H1 (cell line): ENCODE measurements around the gene WDR44. TPM values are rescaled to one million over a fixed set of nuclear protein-coding genes. Genes with fewer than 3 reads are reported as not detected.

Source experiments
- CTCF ChIA-PET: fragments of 300-600 bp; sonication (Branson Sonifier 250); formaldehyde crosslinking; loops from one replicate; lab custom pipeline; 2021; ENCODE audit not compliant: partially characterized antibody; lab: Charles Lee
- POLR2A ChIA-PET: fragments of 300-600 bp; sonication (Branson Sonifier 250); formaldehyde crosslinking; loops from one replicate; lab custom pipeline; 2021; ENCODE audit warnings: inconsistent platforms; ENCODE audit not compliant: partially characterized antibody; lab: Charles Lee
- DNase-seq, 2 experiments: peaks; one replicate each; pipeline versions ENCODE4 v3.0.0 to v3.0.0-alpha.2; 2010 to 2022; ENCODE audit warnings: low spot score in 2 of 2, low read depth in 1 of 2, mixed read lengths in 1 of 2
- FAIRE-seq: peaks from 2 replicates; lab custom pipeline; 2011; peaks lifted over from hg19 to GRCh38; lab: Jason Lieb, UNC
- H2AFZ ChIP-seq: 2 replicates; pipeline ENCODE4 v1.8.1; 2012; ENCODE audit warnings: low read length, inconsistent platforms
- H2AK5ac ChIP-seq: 2 replicates; pipeline ENCODE4 v1.6.1; 2013; ENCODE audit warnings: low read depth, low read length
- H2BK120ac ChIP-seq: replicated peaks from 2 replicates; pipeline ENCODE3; 2013; ENCODE audit warnings: low read depth, low read length, inconsistent platforms
- H2BK12ac ChIP-seq: 2 replicates; pipeline ENCODE4 v1.6.1; 2013; ENCODE audit warnings: low read depth, low read length
- H2BK15ac ChIP-seq: 2 replicates; pipeline ENCODE4 v1.6.1; 2013; ENCODE audit warnings: low read length
- H2BK20ac ChIP-seq: 2 replicates; pipeline ENCODE4 v1.6.1; 2013; ENCODE audit warnings: low read length
- H2BK5ac ChIP-seq: 2 replicates; pipeline ENCODE4 v1.6.1; 2013; ENCODE audit warnings: low read depth, low read length
- H3K14ac ChIP-seq: 2 replicates; pipeline ENCODE4 v1.6.1; 2013; ENCODE audit warnings: inconsistent platforms; ENCODE audit not compliant: insufficient read length
- H3K18ac ChIP-seq: 2 replicates; pipeline ENCODE4 v1.6.1; 2013; ENCODE audit warnings: low read length; ENCODE audit errors: extremely low read depth
- H3K23ac ChIP-seq: 2 replicates; pipeline ENCODE4 v1.6.1; 2013; ENCODE audit warnings: inconsistent platforms; ENCODE audit not compliant: insufficient read length
- H3K23me2 ChIP-seq: 2 replicates; pipeline ENCODE4 v1.6.1; 2013; ENCODE audit warnings: low read depth, low read length
- H3K27ac ChIP-seq: 2 replicates; pipeline ENCODE4 v1.6.1; 2011; ENCODE audit warnings: low read depth, low read length, inconsistent platforms
- H3K27me3 ChIP-seq, 4 experiments: replicated peaks in 1 of 4; 1 replicate in 1 of 4; 2 replicates in 3 of 4; pipeline versions ENCODE4 v1.6.1 to v1.8.1; 2011 to 2013; ENCODE audit warnings: low read length in 3 of 4, mild to moderate bottlenecking in 3 of 4, inconsistent platforms in 2 of 4, mixed read lengths in 2 of 4, moderate library complexity in 1 of 4; ENCODE audit not compliant: control insufficient read depth in 3 of 4, insufficient read depth in 3 of 4; ENCODE audit errors: extremely low read depth in 1 of 4
- H3K36me3 ChIP-seq, 4 experiments: 2 replicates each; pipeline versions ENCODE4 v1.6.1 to v1.8.1; 2011 to 2013; ENCODE audit warnings: mild to moderate bottlenecking in 4 of 4, low read length in 3 of 4, moderate library complexity in 2 of 4, control low read depth in 1 of 4, inconsistent platforms in 1 of 4; ENCODE audit not compliant: insufficient read depth in 4 of 4, control insufficient read depth in 2 of 4
- H3K4ac ChIP-seq: replicated peaks from 2 replicates; pipeline ENCODE3; 2013; ENCODE audit warnings: low read length, low read depth, mixed read lengths, inconsistent platforms; ENCODE audit not compliant: insufficient read length
- H3K4me1 ChIP-seq, 4 experiments: replicated peaks in 1 of 4; 1 replicate in 1 of 4; 2 replicates in 3 of 4; pipeline versions ENCODE4 v1.6.1 to v1.8.1; 2011 to 2013; ENCODE audit warnings: low read length in 3 of 4, inconsistent platforms in 2 of 4, mixed read lengths in 1 of 4; ENCODE audit not compliant: insufficient read depth in 4 of 4, control insufficient read depth in 3 of 4
- H3K4me2 ChIP-seq, 2 experiments: 2 replicates each; pipeline versions ENCODE4 v1.6.1 to v1.8.1; 2011 to 2013; ENCODE audit warnings: low read depth in 2 of 2, low read length in 2 of 2, control low read depth in 1 of 2, inconsistent platforms in 1 of 2, mild to moderate bottlenecking in 1 of 2; ENCODE audit not compliant: insufficient read depth in 1 of 2
- H3K4me3 ChIP-seq, 4 experiments: fragments of 200-600, 300-600 bp in 1 of 4; sonication (generic), shearing (Covaris generic), sonication (Bioruptor Twin) in 1 of 4; 2 replicates each; pipeline versions ENCODE4 v1.5.1 to v1.8.1; 2011 to 2016; ENCODE audit warnings: low read length in 4 of 4, low read depth in 3 of 4, control low read depth in 2 of 4, inconsistent platforms in 2 of 4, mild to moderate bottlenecking in 2 of 4, mixed read lengths in 1 of 4, moderate library complexity in 1 of 4; ENCODE audit not compliant: insufficient read depth in 2 of 4; ENCODE audit errors: extremely low read depth in 1 of 4
- H3K56ac ChIP-seq: replicated peaks from 2 replicates; pipeline ENCODE3; 2013; ENCODE audit warnings: low read depth, mild to moderate bottlenecking, mixed read lengths, low read length, inconsistent platforms; ENCODE audit not compliant: insufficient read length
- H3K79me1 ChIP-seq: 2 replicates; pipeline ENCODE4 v1.6.1; 2013; ENCODE audit warnings: low read depth, low read length, control low read depth
- H3K79me2 ChIP-seq, 2 experiments: 2 replicates each; pipeline versions ENCODE4 v1.6.1 to v1.8.1; 2012 to 2013; ENCODE audit warnings: low read length in 2 of 2, mild to moderate bottlenecking in 2 of 2, inconsistent platforms in 1 of 2; ENCODE audit not compliant: insufficient read depth in 2 of 2, control insufficient read depth in 1 of 2
- H3K9ac ChIP-seq, 4 experiments: replicated peaks in 1 of 4; 1 replicate in 1 of 4; 2 replicates in 3 of 4; pipeline versions ENCODE4 v1.6.1 to v1.8.1; 2011 to 2013; ENCODE audit warnings: low read depth in 3 of 4, low read length in 3 of 4, control low read depth in 2 of 4, mild to moderate bottlenecking in 2 of 4, moderate library complexity in 2 of 4, inconsistent platforms in 1 of 4; ENCODE audit errors: extremely low read depth in 1 of 4
- H3K9me3 ChIP-seq, 2 experiments: 2 replicates each; pipeline versions ENCODE4 v1.6.1 to v1.8.1; 2012 to 2013; ENCODE audit warnings: mild to moderate bottlenecking in 2 of 2, moderate library complexity in 2 of 2, control low read depth in 1 of 2, inconsistent platforms in 1 of 2, low read depth in 1 of 2, low read length in 1 of 2, mixed read lengths in 1 of 2; ENCODE audit not compliant: insufficient read depth in 2 of 2
- H4K20me1 ChIP-seq, 2 experiments: replicated peaks in 1 of 2; 2 replicates each; pipeline versions ENCODE3 to v1.8.1; 2011 to 2013; ENCODE audit warnings: inconsistent platforms in 2 of 2, low read length in 2 of 2, mild to moderate bottlenecking in 1 of 2; ENCODE audit not compliant: insufficient read depth in 2 of 2, control insufficient read depth in 1 of 2
- H4K5ac ChIP-seq: 2 replicates; pipeline ENCODE4 v1.6.1; 2013; ENCODE audit warnings: low read length, low read depth, mixed read lengths, inconsistent platforms; ENCODE audit not compliant: insufficient read length
- H4K8ac ChIP-seq: 2 replicates; pipeline ENCODE4 v1.8.0; 2013; ENCODE audit warnings: mild to moderate bottlenecking, moderate library complexity, low read length, inconsistent platforms; ENCODE audit not compliant: insufficient read depth; ENCODE audit errors: extremely low read depth
- H4K91ac ChIP-seq: replicated peaks from 2 replicates; pipeline ENCODE3; 2013; ENCODE audit warnings: low read length, mixed read lengths, inconsistent platforms; ENCODE audit not compliant: insufficient read length
- CTCF ChIP-seq, 3 experiments: IDR thresholded peaks; 1 replicate in 2 of 3; 2 replicates in 1 of 3; pipeline versions ENCODE4 v1.5.1 to v1.6.1; 2011; ENCODE audit warnings: low read length in 3 of 3, mild to moderate bottlenecking in 3 of 3, inconsistent platforms in 2 of 3, low read depth in 1 of 3, moderate library complexity in 1 of 3; ENCODE audit not compliant: insufficient read depth in 1 of 3; ENCODE audit errors: control extremely low read depth in 1 of 3
- JUND ChIP-seq: IDR thresholded peaks from 2 replicates; pipeline ENCODE4 v1.6.1; 2011; ENCODE audit warnings: mild to moderate bottlenecking, improper control_type of control experiment, low read length
- RAD21 ChIP-seq, 2 experiments: IDR thresholded peaks in 1 of 2; conservative IDR thresholded peaks in 1 of 2; 2 replicates each; pipeline ENCODE4 v1.6.1; 2011; ENCODE audit warnings: low read depth in 2 of 2, low read length in 2 of 2, improper control_type of control experiment in 1 of 2, inconsistent platforms in 1 of 2, mild to moderate bottlenecking in 1 of 2, moderate library complexity in 1 of 2
- WGBS, 2 experiments: shearing (Covaris generic) in 1 of 2; methylation state at CpG; one replicate each; pipeline versions ENCODE4 v1.1.6 to v1.1.7; 2013 to 2015; ENCODE audit warnings: low lambda C conversion rate in 2 of 2, mixed read lengths in 2 of 2, inconsistent platforms in 1 of 2, low coverage in 1 of 2, missing lambda C conversion rate in 1 of 2; ENCODE audit not compliant: insufficient replicate concordance in 2 of 2, insufficient coverage in 1 of 2, insufficient read length in 1 of 2; ENCODE audit errors: extremely low coverage in 1 of 2, missing lambda C conversion rate in 1 of 2; 5-methylcytosine and 5-hydroxymethylcytosine counted together
- polyA plus RNA-seq, 7 experiments: library from polyadenylated mRNA; depleted of rRNA in 3 of 7; stranded (reverse) in 5 of 7; unstranded in 2 of 7; fragments of >200 nt in 5 of 7; fragments of 200-250 nt in 2 of 7; gene quantifications; 1 replicate in 5 of 7; 2 replicates in 1 of 7; 4 replicates in 1 of 7; pipeline versions ENCODE4 v1.2.1 to v1.2.3, GENCODE V29; 2011 to 2013; ENCODE audit warnings: missing spikeins in 2 of 7, mixed read lengths in 2 of 7
- total RNA-seq: library from RNA; stranded (reverse); fragmentation: NEBNext Ultra II Directional; extraction: Animal tissue kit (Norgen Biotek cat#: 25700); gene quantifications from 2 replicates; pipeline ENCODE4 v1.2.1, GENCODE V29; 2021

The WDR44 gene
- total and polyA plus RNA-seq, 2 of the 8 experiments (the other 6 are each of a cell fraction or from before 2014, with no cell fraction given), result 5.1 to 17.2 TPM

- ChIA-PET POLR2A (interaction anchor here (0.6 kb wide), 1 partner anchor 146 kb away, joined by 3 read pairs; no protein-coding TSS in a partner anchor), CTCF (interaction anchor here (0.5 to 5.8 kb wide), 13 partner anchors 8 to 325 kb away, joined by 3 to 48 read pairs (median 3); no protein-coding TSS in a partner anchor)
- Histone ChIP-seq H4K20me1 (no peaks in the 10 kb centered on the region), H3K4me1 (no peaks in the 10 kb centered on the region), H3K56ac (no peak overlapping the region), H2AFZ (no peak overlapping the region), H2BK20ac (no peak overlapping the region), H4K91ac (no peak overlapping the region), H3K18ac (no peak overlapping the region), H4K8ac (no peak overlapping the region), H2BK120ac (no peak overlapping the region), H3K27me3 (no peaks in the 10 kb centered on the region), H3K79me1 (no peaks in the 10 kb centered on the region), H2AK5ac (no peak overlapping the region), H2BK5ac (no peak overlapping the region), H3K23me2 (no peaks in the 10 kb centered on the region), H3K23ac (no peak overlapping the region), H2BK15ac (no peak overlapping the region), H3K27ac (no peak overlapping the region), H3K79me2 (no peaks in the 10 kb centered on the region), H4K5ac (no peak overlapping the region), H3K36me3 (no peaks in the 10 kb centered on the region), H3K4me2 (no peak overlapping the region), H3K14ac (no peak overlapping the region), H3K4me3 (no peak overlapping the region), H2BK12ac (no peak overlapping the region), H3K4ac (no peak overlapping the region), H3K9me3 (no peaks in the 10 kb centered on the region), H3K9ac (no peak overlapping the region)
- DNase-seq (no peak), FAIRE-seq (no peak)
- WGBS, 2 experiments, result 60% methylated on average over 4 of the region's 4 CpGs; no CpG with 5 or more reads in 1 of the 2 experiments
- peak; percentile 74 to 77 for TF ChIP-seq RAD21 (IDR thresholded peaks at IDR 0.05 in 1 of 2, conservative IDR thresholded peaks at IDR 0.05 in 1 of 2; ENCODE audit: low read depth in 2 of 2, low read length in 2 of 2)
- TF ChIP-seq JUND, result no peak
- peak in 2 of 3 experiments; percentile 47 to 58; a peak in 3 of 4 replicates for TF ChIP-seq CTCF (IDR thresholded peaks at IDR 0.05; ENCODE audit: control extremely low read depth in 1 of 3, insufficient read depth in 1 of 3, low read depth in 1 of 3, low read length in 3 of 3)
Measured at GRCh38 chrX:118459494-118459893, 113.6 kb downstream of the WDR44 start.
